NCI-H1436 treated with DMSO at 0.1 percent for 48 hours (cell line): Measurements from ENCODE around the gene PNMA5.
A peak's percentile ranks its signal among the peaks of the same experiment; 100 is the strongest.

Source experiments
- DNase-seq: peaks from one replicate; lab custom pipeline; 2025; lab: John Stamatoyannopoulos, UW

Gene PNMA5

GRCh38 chrX:152958524-152959465, 35.1 kb downstream of the PNMA5 start:
- DNase-seq: peak; percentile 16

- DNase-seq: no peak
Observed at GRCh38 chrX:152958047-152958446, 35.9 kb downstream of the PNMA5 start.

GRCh38 chrX:152950786-152951185, 43.1 kb downstream of the PNMA5 start:
- no peak for DNase-seq

GRCh38 chrX:152949114-152949513, 44.8 kb downstream of the PNMA5 start:
- DNase-seq: no peak

- no peak for DNase-seq
Observed at GRCh38 chrX:152946681-152947080, 47.2 kb downstream of the PNMA5 start.

GRCh38 chrX:152945021-152945979, 48.6 kb downstream of the PNMA5 start:
- DNase-seq: no peak

- no peak for DNase-seq
Observed at GRCh38 chrX:152943826-152944225, 50.1 kb downstream of the PNMA5 start.

GRCh38 chrX:152942077-152942442, 51.9 kb downstream of the PNMA5 start:
- no peak for DNase-seq

GRCh38 chrX:152941328-152942076, 52.4 kb downstream of the PNMA5 start:
- peak; percentile 76 for DNase-seq
